ENCODE measurements around the gene HOXC5. TPM values are rescaled to one million over a fixed set of nuclear protein-coding genes. Genes with fewer than 3 reads are reported as not detected.

The HOXC5 gene
- total RNA-seq, 1 donor from 2014 or later: not detected

GRCh38 chr12:54015018-54015931, 17.6 kb upstream of the HOXC5 start:
- Mint-ChIP-seq H3K4me3 (ENCODE audit: unreplicated experiment) (no peak overlapping the region), H3K9me3 (ENCODE audit: unreplicated experiment) (no peaks in the 10 kb centered on the region), H3K27ac (ENCODE audit: unreplicated experiment) (no peak overlapping the region), H3K4me1 (ENCODE audit: unreplicated experiment) (peaks cover 20% of the 10 kb centered on the region), H3K27me3 (ENCODE audit: unreplicated experiment) (peaks cover 33% of the 10 kb centered on the region), H3K36me3 (ENCODE audit: low read depth, unreplicated experiment) (no peaks in the 10 kb centered on the region)
- no peak for DNase-seq (ENCODE audit: low spot score)
- TF ChIP-seq CTCF (IDR thresholded peaks at IDR 0.05; ENCODE audit: unreplicated experiment): no peak

- Mint-ChIP-seq H3K9me3 (ENCODE audit: unreplicated experiment) (no peaks in the 10 kb centered on the region), H3K4me1 (ENCODE audit: unreplicated experiment) (peaks cover 17% of the 10 kb centered on the region), H3K27ac (ENCODE audit: unreplicated experiment) (no peak overlapping the region), H3K4me3 (ENCODE audit: unreplicated experiment) (no peak overlapping the region), H3K27me3 (ENCODE audit: unreplicated experiment) (peaks cover 34% of the 10 kb centered on the region), H3K36me3 (ENCODE audit: low read depth, unreplicated experiment) (no peaks in the 10 kb centered on the region)
- no peak for TF ChIP-seq CTCF (IDR thresholded peaks at IDR 0.05; ENCODE audit: unreplicated experiment)
- no peak for DNase-seq (ENCODE audit: low spot score)
These were observed 16.8 kb upstream of the HOXC5 start for GRCh38 chr12:54016051-54016450.

GRCh38 chr12:54016478-54016964, 16.3 kb upstream of the HOXC5 start:
- Mint-ChIP-seq H3K27me3 (ENCODE audit: unreplicated experiment) (peaks cover 34% of the 10 kb centered on the region), H3K27ac (ENCODE audit: unreplicated experiment) (no peak overlapping the region), H3K36me3 (ENCODE audit: low read depth, unreplicated experiment) (no peaks in the 10 kb centered on the region), H3K9me3 (ENCODE audit: unreplicated experiment) (no peaks in the 10 kb centered on the region), H3K4me1 (ENCODE audit: unreplicated experiment) (peaks cover 17% of the 10 kb centered on the region), H3K4me3 (ENCODE audit: unreplicated experiment) (no peak overlapping the region)
- TF ChIP-seq CTCF (IDR thresholded peaks at IDR 0.05; ENCODE audit: unreplicated experiment): no peak
- DNase-seq (ENCODE audit: low spot score): no peak

- no peak for DNase-seq (ENCODE audit: low spot score)
- TF ChIP-seq CTCF (IDR thresholded peaks at IDR 0.05; ENCODE audit: unreplicated experiment): no peak
- no peak overlapping the region for H3K27ac Mint-ChIP-seq (ENCODE audit: unreplicated experiment)
- H3K9me3 Mint-ChIP-seq (ENCODE audit: unreplicated experiment): no peaks in the 10 kb centered on the region
- H3K27me3 Mint-ChIP-seq (ENCODE audit: unreplicated experiment): peaks cover 40% of the 10 kb centered on the region
- H3K36me3 Mint-ChIP-seq (ENCODE audit: low read depth, unreplicated experiment): no peaks in the 10 kb centered on the region
- peaks cover 19% of the 10 kb centered on the region for H3K4me1 Mint-ChIP-seq (ENCODE audit: unreplicated experiment)
- peak overlapping the region; percentile 80 for H3K4me3 Mint-ChIP-seq (ENCODE audit: unreplicated experiment)
These were observed 15.6 kb upstream of the HOXC5 start for GRCh38 chr12:54017027-54017788.
